Ovary (tissue), 3 donors: ENCODE measurements around the gene WNT7B.

ENCODE experiments used
- CTCF ChIP-seq, 3 donors: fragments of 450-650 bp in 2 of 3; fragments of 200-600 bp in 1 of 3; IDR thresholded peaks; one replicate each; pipeline versions ENCODE4 v1.5.1 to v1.8.0; 2016 to 2022; ENCODE audit warnings: antibody characterized with exemption in 3 of 3, mild to moderate bottlenecking in 1 of 3
- EP300 ChIP-seq: sonication (generic); formaldehyde crosslinking; IDR thresholded peaks from one replicate; pipeline ENCODE4 v1.6.1; 2017; ENCODE audit warnings: antibody characterized with exemption
- POLR2A ChIP-seq: fragments of 450-650 bp; IDR thresholded peaks from one replicate; pipeline ENCODE4 v1.6.1; 2017; ENCODE audit warnings: antibody characterized with exemption, mild to moderate bottlenecking, moderate library complexity
- donor health status: DM: no; HTN: no; CAD: no.

GRCh38 chr22:46001046-46001425 lies 24.1 kb upstream of the WNT7B start:
- TF ChIP-seq EP300 = no peak
- TF ChIP-seq POLR2A = no peak
- no peak for TF ChIP-seq CTCF (IDR thresholded peaks at IDR 0.05)
